ENCODE data around the gene SRL.
"Not testable (repeated sequence)": the region's sequence is repeated elsewhere in the genome, so short reads cannot be mapped to it uniquely, and the experiment has no call there.

The SRL gene

DNA sequence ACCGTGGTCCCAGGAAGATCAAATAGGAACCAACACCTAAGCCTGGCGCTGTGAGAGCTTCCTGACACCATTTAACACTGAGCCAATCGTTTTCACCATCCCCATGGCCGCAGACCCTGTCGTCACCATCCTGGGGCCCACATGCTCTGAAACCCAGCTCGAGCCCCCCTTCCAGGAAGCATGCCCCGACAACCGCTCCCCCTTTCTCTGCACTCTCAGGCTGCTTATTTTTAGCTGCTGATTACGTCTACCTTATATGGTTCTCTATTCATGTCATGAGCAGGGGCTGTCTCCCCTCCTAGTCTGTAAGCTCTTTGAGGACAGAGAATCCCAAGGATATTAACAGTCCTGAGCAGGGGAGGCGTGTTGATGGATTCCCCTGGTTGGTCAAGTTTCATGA is 10.5 kb downstream of the SRL start:
- in situ Hi-C loops (cut with HindIII; ENCODE audit: low sequenced_read_pairs), result no loop called here

GRCh38 chr16:4227040-4227332 is 14.9 kb downstream of the SRL start:
- in situ Hi-C loops (cut with HindIII; ENCODE audit: low sequenced_read_pairs), result no loop called here

- in situ Hi-C loops (cut with HindIII; ENCODE audit: low sequenced_read_pairs), result no loop called here
Measured at GRCh38 chr16:4226251-4227039, 15.4 kb downstream of the SRL start.

DNA sequence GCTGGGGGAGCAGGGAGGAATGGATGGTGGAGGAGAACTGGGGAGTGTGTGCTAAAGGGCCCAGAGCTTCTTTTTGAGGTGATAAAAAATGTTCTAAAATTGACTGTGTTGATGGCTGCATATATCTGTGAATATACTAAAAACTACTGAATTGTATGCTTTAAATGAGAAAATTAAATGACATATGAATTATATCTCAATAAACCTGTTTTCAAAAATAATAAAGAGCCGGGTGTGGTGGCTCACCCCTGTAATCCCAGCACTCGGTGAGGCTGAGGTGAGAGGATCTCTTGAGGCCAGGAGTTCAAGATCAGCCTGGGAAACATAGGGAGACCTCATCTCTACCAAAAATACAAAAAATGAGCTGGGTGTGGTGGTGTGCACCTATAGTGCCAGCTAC is 16.8 kb downstream of the SRL start:
- in situ Hi-C loops (cut with HindIII; ENCODE audit: low sequenced_read_pairs), result no loop called here

DNA sequence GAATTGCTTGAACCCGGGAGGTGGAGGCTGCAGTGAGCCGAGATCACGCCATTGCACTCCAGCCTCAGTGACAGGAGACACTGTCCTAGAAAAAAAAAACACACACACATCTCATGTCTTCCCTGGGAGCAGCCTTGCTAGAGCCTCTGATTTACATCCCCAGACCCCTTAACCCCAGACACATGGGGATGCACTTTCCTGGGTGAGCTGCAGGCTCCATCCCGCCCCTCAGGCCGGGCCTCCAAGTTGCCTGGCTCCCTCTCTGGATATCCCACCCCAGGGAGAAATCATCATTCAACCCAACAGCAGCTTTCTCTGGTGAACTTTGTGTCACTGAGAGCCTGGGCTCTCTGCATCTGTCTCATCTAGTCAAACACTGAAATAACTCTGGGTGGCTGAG is 21.5 kb downstream of the SRL start:
- in situ Hi-C loops (cut with HindIII; ENCODE audit: low sequenced_read_pairs), result no loop called here

- in situ Hi-C loops (cut with HindIII; ENCODE audit: low sequenced_read_pairs), result loop anchor here (5.0 kb wide), 1 partner anchor 51 kb away; no protein-coding TSS in a partner anchor
Measured at GRCh38 chr16:4218202-4218601, 23.7 kb downstream of the SRL start.

DNA sequence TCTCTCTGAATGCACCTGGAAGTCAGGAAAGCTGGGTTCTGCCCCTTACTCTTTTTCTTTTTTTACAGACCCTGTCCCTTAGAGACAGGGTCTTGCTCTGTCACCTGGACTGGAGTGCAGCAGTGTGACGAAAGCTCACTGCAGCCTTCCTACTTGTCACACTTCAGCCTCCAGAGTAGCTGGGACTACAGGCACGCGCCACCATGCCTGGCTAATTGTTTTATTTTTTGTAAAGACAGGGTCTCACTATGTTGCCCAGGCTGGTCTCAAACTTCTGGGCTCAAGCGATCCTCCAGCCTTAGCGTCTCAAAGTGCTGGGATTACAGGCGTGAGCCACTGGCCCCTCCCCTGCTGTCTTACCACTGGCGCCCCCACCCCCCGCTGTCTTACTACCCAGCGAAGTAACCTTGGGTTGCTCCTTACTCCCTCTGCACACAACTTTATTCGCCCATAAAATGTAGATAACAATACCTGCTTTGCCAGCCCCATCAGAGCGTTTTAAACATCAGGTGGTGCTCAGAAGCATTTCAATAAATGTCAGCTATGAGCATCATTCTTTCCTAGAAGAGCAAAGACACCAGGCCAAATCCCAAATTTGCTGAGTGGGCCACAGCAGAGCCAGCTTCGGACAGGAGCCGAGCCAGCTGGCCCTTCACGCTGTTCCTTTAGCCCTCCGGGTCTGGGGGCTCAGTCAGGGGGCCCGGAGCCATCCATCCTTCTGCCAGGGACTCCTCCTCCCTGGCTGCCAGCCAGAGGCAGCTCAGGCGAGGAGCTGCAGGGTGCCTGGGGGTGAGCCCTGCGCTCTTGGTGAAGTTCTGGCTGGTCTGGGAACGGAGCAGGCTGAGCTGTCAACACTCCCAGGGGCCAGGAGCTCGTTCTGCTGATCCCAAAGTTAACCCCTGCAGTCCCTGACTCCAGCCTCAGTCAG is 24.4 kb downstream of the SRL start:
- in situ Hi-C loops (cut with HindIII; ENCODE audit: low sequenced_read_pairs), result loop anchor here (5.0 kb wide), 1 partner anchor 50 kb away; no protein-coding TSS in a partner anchor

GRCh38 chr16:4216596-4216995 is 25.3 kb downstream of the SRL start:
- in situ Hi-C loops (cut with HindIII; ENCODE audit: low sequenced_read_pairs), result loop anchor here (5.0 kb wide), 1 partner anchor 49 kb away; no protein-coding TSS in a partner anchor

DNA sequence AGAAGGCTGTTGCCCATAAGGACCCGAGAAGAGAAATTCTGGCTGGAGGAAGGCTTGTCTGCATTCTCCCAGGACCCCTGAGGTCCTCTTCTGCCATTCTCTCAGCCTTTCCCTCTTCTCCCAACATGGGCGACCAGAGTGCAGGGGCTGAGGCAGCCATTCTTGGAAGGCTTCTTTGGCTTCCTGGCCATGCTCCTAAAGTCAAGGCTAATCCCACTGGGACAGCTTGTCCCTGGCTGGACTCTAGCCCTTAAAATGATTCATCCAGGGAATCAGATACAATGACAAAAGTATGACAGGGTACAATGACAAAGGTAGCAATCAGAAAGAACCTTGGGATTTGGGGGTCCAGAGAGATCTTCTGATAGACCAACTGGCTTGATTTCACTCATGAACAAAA is 26.8 kb downstream of the SRL start:
- in situ Hi-C loops (cut with HindIII; ENCODE audit: low sequenced_read_pairs), result loop anchor here (5.0 kb wide), 1 partner anchor 48 kb away; no protein-coding TSS in a partner anchor

- in situ Hi-C loops (cut with HindIII; ENCODE audit: low sequenced_read_pairs), result no loop called here
Measured at GRCh38 chr16:4214215-4214621, 27.7 kb downstream of the SRL start.

GRCh38 chr16:4213737-4214136 is 28.1 kb downstream of the SRL start:
- in situ Hi-C loops (cut with HindIII; ENCODE audit: low sequenced_read_pairs), result no loop called here

DNA sequence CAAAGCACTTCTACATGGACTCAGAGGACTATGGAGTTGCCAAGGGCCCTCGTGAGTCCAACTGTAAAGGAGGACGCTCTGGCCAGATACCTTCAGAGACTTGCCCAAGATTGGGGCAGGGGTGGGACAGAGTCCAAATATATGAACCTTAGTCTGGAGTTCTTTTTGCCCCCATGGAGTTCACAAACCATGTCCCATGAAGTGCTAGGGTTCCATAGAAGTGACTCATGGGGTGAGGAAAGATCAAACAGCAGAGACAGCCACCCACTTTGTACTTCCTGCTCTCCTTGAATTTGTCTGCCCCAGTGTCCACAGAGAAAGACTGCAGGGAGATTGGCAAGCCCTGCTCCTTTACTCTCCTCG is 29.0 kb downstream of the SRL start:
- in situ Hi-C loops (cut with HindIII; ENCODE audit: low sequenced_read_pairs), result no loop called here

DNA sequence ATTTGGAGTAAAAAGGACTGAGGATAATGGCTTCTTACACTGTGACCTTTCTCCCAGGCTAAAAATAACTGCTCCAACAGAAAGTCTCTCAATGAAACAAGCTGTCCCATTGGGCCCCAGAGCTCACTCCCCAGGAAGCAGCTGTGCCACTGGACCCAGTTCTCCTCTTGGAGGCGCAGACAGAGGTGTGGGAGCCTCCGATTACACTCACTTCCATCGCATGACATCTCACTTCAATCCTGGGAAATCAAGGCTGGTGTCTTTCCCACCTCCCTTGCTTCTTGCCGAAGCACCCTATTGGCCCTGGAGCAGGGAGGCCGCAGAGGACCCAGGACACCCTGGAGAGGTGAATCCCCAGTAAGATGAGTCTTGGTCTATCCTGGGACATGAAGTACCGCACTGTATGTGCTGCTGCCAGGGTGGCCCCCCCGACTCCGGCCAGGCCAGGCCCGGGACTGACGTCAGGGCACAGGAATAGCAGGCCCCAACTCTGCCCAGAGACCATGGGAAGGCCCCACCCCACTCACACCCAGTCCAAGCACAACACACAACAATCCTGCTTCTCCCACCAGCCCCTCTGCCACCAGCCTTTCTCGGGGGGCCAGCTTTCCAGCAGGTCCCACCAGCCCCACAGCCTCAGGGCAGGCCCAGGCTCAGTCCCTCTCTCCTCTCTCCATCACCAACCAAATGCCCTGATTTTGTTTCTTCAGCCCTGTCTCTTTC is 29.5 kb downstream of the SRL start:
- in situ Hi-C loops (cut with HindIII; ENCODE audit: low sequenced_read_pairs), result no loop called here

- in situ Hi-C loops (cut with HindIII; ENCODE audit: low sequenced_read_pairs), result not testable (repeated sequence)
Measured at GRCh38 chr16:4211445-4212210, 30.3 kb downstream of the SRL start.

- in situ Hi-C loops (cut with HindIII; ENCODE audit: low sequenced_read_pairs), result loop anchor here (5.0 to 10.0 kb wide), 3 partner anchors 33 to 85 kb away; partner anchors contain the start of gene SRL
Measured at GRCh38 chr16:4209666-4210065, 32.2 kb downstream of the SRL start.

- in situ Hi-C loops (cut with HindIII; ENCODE audit: low sequenced_read_pairs), result loop anchor here (5.0 to 10.0 kb wide), 3 partner anchors 34 to 86 kb away; partner anchors contain the start of gene SRL
Measured at GRCh38 chr16:4208341-4208751, 33.5 kb downstream of the SRL start.

- in situ Hi-C loops (cut with HindIII; ENCODE audit: low sequenced_read_pairs), result loop anchor here (5.0 to 10.0 kb wide), 3 partner anchors 34 to 87 kb away; partner anchors contain the start of gene SRL
Measured at GRCh38 chr16:4207683-4208340, 34.1 kb downstream of the SRL start.

- in situ Hi-C loops (cut with HindIII; ENCODE audit: low sequenced_read_pairs), result loop anchor here (5.0 to 10.0 kb wide), 3 partner anchors 35 to 88 kb away; partner anchors contain the start of gene SRL
Measured at GRCh38 chr16:4207229-4207628, 34.7 kb downstream of the SRL start.

DNA sequence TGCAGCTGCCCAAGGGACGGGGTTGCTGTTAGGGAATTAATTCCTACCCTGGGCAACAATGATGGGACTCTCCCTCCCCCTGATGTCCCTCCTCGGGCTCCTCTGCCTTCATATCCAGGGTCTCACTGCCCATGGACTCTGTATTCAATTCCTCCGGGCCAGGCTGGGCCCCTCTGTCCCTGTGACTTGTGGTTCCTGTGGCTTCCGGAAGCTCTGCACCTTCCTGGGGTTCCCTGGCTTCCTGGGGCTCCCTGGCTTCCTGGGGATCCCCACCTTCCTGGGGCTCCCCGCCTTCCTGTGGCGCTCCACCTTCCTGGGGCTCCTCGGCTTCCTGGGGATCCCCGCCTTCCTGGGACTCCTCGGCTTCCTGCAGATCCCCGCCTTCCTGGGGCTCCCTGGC is 35.2 kb downstream of the SRL start:
- in situ Hi-C loops (cut with HindIII; ENCODE audit: low sequenced_read_pairs), result loop anchor here (5.0 to 10.0 kb wide), 3 partner anchors 36 to 88 kb away; partner anchors contain the start of gene SRL

Measured in endothelial cell of hepatic sinusoid (primary cell).